Stomach (tissue), 4 donors: Measurements from ENCODE around the gene PCDHGA1.

Experiments used
- POLR2A ChIP-seq, 4 donors: fragments of 450-650 bp; IDR thresholded peaks; one replicate each; pipeline ENCODE4 v1.6.1; 2016; ENCODE audit warnings: antibody characterized with exemption in 4 of 4, control low read depth in 2 of 4, mild to moderate bottlenecking in 1 of 4, moderate library complexity in 1 of 4
- POLR2AphosphoS5 ChIP-seq, 3 donors: sonication (generic); formaldehyde crosslinking; IDR thresholded peaks; one replicate each; pipeline ENCODE4 v1.6.1; 2016; ENCODE audit warnings: antibody characterized with exemption in 3 of 3

GRCh38 chr5:141506381-141507155, 176.3 kb downstream of the PCDHGA1 start:
- TF ChIP-seq POLR2AphosphoS5 (IDR thresholded peaks at IDR 0.05) (no peak), POLR2A (IDR thresholded peaks at IDR 0.05) (no peak)
